Spleen (tissue), 11 donors: ENCODE measurements around the gene MPND. TPM values are rescaled to one million over a fixed set of nuclear protein-coding genes. Genes with fewer than 3 reads are reported as not detected.
A peak's percentile ranks its signal among the peaks of the same experiment; 100 is the strongest.

Experiments used
- DNase-seq: peaks from one replicate; pipeline ENCODE4 v3.0.0-alpha.2; 2020
- H3K27ac ChIP-seq, 8 donors: fragments of 200-600 bp; sonication (generic) in 7 of 8; 1 replicate in 4 of 8; 2 replicates in 4 of 8; pipeline versions ENCODE4 v1.5.0 to v1.8.0; 2016 to 2021; ENCODE audit warnings: inconsistent platforms in 4 of 8, mild to moderate bottlenecking in 4 of 8, moderate library complexity in 1 of 8
- H3K27me3 ChIP-seq, 7 donors: fragments of 200-600 bp; sonication (generic) in 6 of 7; replicated peaks in 1 of 7; 1 replicate in 4 of 7; 2 replicates in 3 of 7; pipeline versions ENCODE4 v1.5.0 to v1.8.0; 2016 to 2021; ENCODE audit warnings: inconsistent platforms in 3 of 7, mild to moderate bottlenecking in 1 of 7
- H3K36me3 ChIP-seq, 6 donors: fragments of 200-600 bp; sonication (generic) in 5 of 6; 1 replicate in 4 of 6; 2 replicates in 2 of 6; pipeline versions ENCODE4 v1.5.0 to v1.8.0; 2016 to 2021; ENCODE audit warnings: inconsistent platforms in 2 of 6
- H3K4me1 ChIP-seq, 6 donors: fragments of 200-600 bp; sonication (generic) in 5 of 6; 1 replicate in 3 of 6; 2 replicates in 3 of 6; pipeline versions ENCODE4 v1.5.0 to v1.8.0; 2016 to 2021; ENCODE audit warnings: inconsistent platforms in 3 of 6
- H3K4me3 ChIP-seq, 8 donors: fragments of 200-600 bp; sonication (generic) in 7 of 8; 1 replicate in 4 of 8; 2 replicates in 4 of 8; pipeline versions ENCODE4 v1.5.0 to v1.8.0; 2016 to 2021; ENCODE audit warnings: inconsistent platforms in 4 of 8, mild to moderate bottlenecking in 4 of 8, moderate library complexity in 2 of 8
- H3K9me3 ChIP-seq, 8 donors: fragments of 200-600 bp; sonication (generic) in 7 of 8; 1 replicate in 4 of 8; 2 replicates in 4 of 8; pipeline versions ENCODE4 v1.5.0 to v1.8.0; 2016 to 2021; ENCODE audit warnings: inconsistent platforms in 4 of 8
- POLR2A ChIP-seq, 3 donors: fragments of 450-650 bp; IDR thresholded peaks; one replicate each; pipeline ENCODE4 v1.5.1; 2017; ENCODE audit warnings: antibody characterized with exemption in 3 of 3, mild to moderate bottlenecking in 1 of 3
- POLR2AphosphoS5 ChIP-seq, 3 donors: sonication (generic); formaldehyde crosslinking; IDR thresholded peaks; one replicate each; pipeline ENCODE4 v1.5.1; 2017; ENCODE audit warnings: antibody characterized with exemption in 3 of 3
- WGBS, 5 donors: extraction: QIAGEN DNeasy Blood & Tissue Kit in 3 of 5; methylation state at CpG; one replicate each; pipeline versions ENCODE4 v1.1.5 to v1.1.7; 2013 to 2018; 5-methylcytosine and 5-hydroxymethylcytosine counted together
- intact Hi-C: fragments of 100-400 bp; cut with DNase I; formaldehyde crosslinking; loops from one replicate; pipeline ENCODE4 v1.15.0; 2023; ENCODE audit warnings: low total_unique reads
- polyA plus RNA-seq, 3 donors: library from polyadenylated mRNA; stranded (reverse); fragments of 200-250 nt; gene quantifications; one replicate each; pipeline ENCODE4 v1.2.1, GENCODE V29; 2013
- total RNA-seq, 7 donors: library from RNA; depleted of rRNA in 3 of 7; stranded (reverse); fragments of >200 nt in 3 of 7; fragmentation: NEBNext Ultra II Directional in 4 of 7; extraction: Animal tissue kit (Norgen Biotek cat#: 25700) in 4 of 7; gene quantifications; one replicate each; pipeline versions ENCODE4 v1.1.0 to v1.2.1, GENCODE V29; 2016 to 2021
- TF ChIP-seq, protein P1 (sequence below), 11 experiments: fragments of 200-600 bp in 7 of 11; fragments of 450-650 bp in 4 of 11; sonication (generic) in 4 of 11; IDR thresholded peaks in 8 of 11; conservative IDR thresholded peaks in 3 of 11; 1 replicate in 7 of 11; 2 replicates in 4 of 11; pipeline versions ENCODE4 v1.4.0 to v1.8.0; 2016 to 2021; ENCODE audit warnings: antibody characterized with exemption in 11 of 11, inconsistent platforms in 4 of 11, mild to moderate bottlenecking in 1 of 11
- donor health status: healthy with polysubstance abuse.
- donor health status: DM: no; HTN: no; CAD: no; lungs with moderate emphysema.
- donor health status: DM: no; HTN: no; CAD: no.
- donor health status: Bipolar disorder and iron deficiency.
- donor health status: healthy.
- donor health status: DM: no; HTN: no; CAD: no.
- donor health status: DM: yes; HTN: yes; CAD: no.

Gene MPND
- total and polyA plus RNA-seq, 10 donors = 6.4 to 24.2 (median 16.0) TPM

DNA sequence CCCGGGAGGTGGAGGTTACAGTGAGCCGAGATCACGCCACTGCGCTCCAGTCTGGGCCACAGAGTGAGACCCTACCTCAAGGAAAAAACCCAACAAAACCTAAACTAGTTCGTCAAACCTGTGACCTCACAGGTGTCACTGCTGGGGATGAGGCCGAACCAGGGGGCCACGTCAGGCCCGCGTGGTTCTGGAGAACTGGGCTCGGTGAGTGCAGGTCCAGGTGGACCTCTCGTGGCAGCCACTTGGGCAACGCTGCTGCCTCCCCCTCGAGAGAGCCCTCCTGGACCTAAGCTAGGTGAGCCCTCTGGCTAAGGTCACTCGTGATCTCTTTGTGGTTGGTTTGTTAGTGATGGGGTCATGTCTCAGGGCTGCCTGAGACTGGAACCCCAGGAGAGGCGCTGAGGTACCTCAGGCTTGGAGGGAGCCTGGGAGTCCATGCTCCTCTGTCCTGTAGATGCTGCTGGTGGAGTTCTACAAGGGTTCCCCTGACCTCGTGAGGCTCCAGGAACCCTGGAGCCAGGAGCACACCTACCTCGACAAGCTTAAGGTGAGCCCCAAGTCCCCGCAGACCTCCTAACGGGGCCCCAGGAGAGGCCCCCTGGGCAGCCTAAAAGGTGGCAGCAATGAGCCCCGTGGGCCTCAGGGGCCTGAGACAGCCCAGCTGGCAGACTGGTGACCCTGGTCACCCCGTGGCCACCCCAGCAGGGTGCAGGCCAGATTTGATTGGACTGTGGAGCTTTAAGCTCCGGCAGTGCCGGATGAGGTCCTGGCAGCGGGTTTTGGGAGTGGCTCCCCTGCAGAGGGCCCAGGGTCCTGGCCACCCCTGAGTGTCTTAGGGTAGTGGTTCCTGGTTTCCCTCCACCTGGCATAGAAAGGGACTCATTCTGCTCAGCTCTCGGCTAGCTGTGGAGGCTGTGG lies 15.6 kb downstream of the MPND start:
- no peak overlapping the region for H3K27ac ChIP-seq
- no peaks in the 10 kb centered on the region for H3K9me3 ChIP-seq
- 87 to 93% (median 90%) methylated on average over 15 to 25 of the region's 25 CpGs for WGBS, 5 donors
- H3K27me3 ChIP-seq = no peaks in the 10 kb centered on the region
- no peak for DNase-seq
- intact Hi-C loops = no loop called here
- H3K4me3 ChIP-seq = no peak overlapping the region
- H3K36me3 ChIP-seq = peaks cover 4 to 97% (median 62%) of the 10 kb centered on the region in 6 donors
- TF ChIP-seq POLR2AphosphoS5 (IDR thresholded peaks at IDR 0.05) = peak; percentile 28 to 57 (median 45)
- TF ChIP-seq POLR2A (IDR thresholded peaks at IDR 0.05) = no peak
- peaks cover 0 to 6% (median 0%) of the 10 kb centered on the region in 6 donors for H3K4me1 ChIP-seq

DNA sequence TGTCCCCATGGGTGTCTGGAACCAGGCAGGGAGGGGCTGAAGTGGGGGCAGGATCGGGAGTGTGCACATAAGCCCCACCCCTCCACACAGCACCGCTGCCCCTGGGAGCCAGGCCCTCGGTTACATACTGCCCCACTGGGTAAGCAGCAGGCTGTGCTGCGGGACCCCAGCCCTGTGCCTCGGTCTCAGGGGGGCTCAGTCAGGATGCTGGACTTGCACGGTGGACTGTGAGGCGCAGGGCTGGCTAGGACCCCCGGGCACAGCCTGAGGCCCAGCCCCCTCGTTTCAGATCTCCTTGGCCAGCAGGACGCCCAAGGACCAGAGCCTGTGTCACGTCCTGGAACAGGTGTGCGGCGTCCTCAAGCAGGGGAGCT lies 16.3 kb downstream of the MPND start:
- Histone ChIP-seq H3K27ac (no peak overlapping the region), H3K36me3 (peaks cover 4 to 98% (median 68%) of the 10 kb centered on the region in 6 donors), H3K4me3 (no peak overlapping the region), H3K4me1 (peaks cover 0 to 6% (median 0%) of the 10 kb centered on the region in 6 donors), H3K9me3 (no peaks in the 10 kb centered on the region), H3K27me3 (no peaks in the 10 kb centered on the region)
- TF ChIP-seq POLR2A (IDR thresholded peaks at IDR 0.05) = no peak
- TF ChIP-seq POLR2AphosphoS5 (IDR thresholded peaks at IDR 0.05) = peak in 2 of 3 donors; percentile 23 to 65
- DNase-seq = peak; percentile 64
- intact Hi-C loops = no loop called here
- WGBS, 5 donors = 86 to 89% (median 89%) methylated on average over 7 to 13 of the region's 13 CpGs

DNA sequence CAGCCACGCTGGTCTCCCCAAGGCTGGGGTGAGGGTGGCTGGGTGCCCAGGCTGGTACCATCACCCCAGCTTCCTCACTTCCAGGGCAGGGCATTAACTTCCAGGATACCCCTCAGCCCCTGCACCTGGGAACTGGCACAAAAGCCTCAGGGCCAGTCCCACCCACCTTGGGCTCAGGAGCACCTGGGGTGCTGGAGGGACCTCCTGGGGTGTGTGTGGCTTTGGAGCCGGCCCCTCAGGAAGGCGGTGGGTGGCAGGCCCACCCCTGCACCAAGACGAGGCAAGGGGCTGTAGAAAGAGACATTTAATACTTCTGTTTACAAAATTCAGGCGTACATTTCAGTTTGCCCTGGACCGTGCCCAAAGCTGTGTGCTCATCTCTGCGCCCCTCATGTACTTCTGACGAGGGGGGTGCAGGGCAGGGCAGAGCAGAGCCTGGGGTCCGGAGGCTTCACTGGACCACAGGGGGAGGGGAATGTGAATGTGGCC lies 16.8 kb downstream of the MPND start:
- Histone ChIP-seq H3K4me1 (peaks cover 0 to 6% (median 0%) of the 10 kb centered on the region in 6 donors), H3K9me3 (no peaks in the 10 kb centered on the region), H3K4me3 (no peak overlapping the region), H3K27me3 (no peaks in the 10 kb centered on the region), H3K27ac (peak overlapping the region in 1 of 8 donors; percentile 13), H3K36me3 (peaks cover 4 to 98% (median 70%) of the 10 kb centered on the region in 6 donors)
- DNase-seq = no peak
- 69 to 94% (median 86%) methylated on average over 6 to 9 of the region's 9 CpGs for WGBS, 5 donors
- intact Hi-C loops = no loop called here
- TF ChIP-seq, protein P1, sequence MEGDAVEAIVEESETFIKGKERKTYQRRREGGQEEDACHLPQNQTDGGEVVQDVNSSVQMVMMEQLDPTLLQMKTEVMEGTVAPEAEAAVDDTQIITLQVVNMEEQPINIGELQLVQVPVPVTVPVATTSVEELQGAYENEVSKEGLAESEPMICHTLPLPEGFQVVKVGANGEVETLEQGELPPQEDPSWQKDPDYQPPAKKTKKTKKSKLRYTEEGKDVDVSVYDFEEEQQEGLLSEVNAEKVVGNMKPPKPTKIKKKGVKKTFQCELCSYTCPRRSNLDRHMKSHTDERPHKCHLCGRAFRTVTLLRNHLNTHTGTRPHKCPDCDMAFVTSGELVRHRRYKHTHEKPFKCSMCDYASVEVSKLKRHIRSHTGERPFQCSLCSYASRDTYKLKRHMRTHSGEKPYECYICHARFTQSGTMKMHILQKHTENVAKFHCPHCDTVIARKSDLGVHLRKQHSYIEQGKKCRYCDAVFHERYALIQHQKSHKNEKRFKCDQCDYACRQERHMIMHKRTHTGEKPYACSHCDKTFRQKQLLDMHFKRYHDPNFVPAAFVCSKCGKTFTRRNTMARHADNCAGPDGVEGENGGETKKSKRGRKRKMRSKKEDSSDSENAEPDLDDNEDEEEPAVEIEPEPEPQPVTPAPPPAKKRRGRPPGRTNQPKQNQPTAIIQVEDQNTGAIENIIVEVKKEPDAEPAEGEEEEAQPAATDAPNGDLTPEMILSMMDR (IDR thresholded peaks at IDR 0.05 in 8 of 11, conservative IDR thresholded peaks at IDR 0.05 in 3 of 11) = no peak
- TF ChIP-seq POLR2A (IDR thresholded peaks at IDR 0.05) = no peak
- TF ChIP-seq POLR2AphosphoS5 (IDR thresholded peaks at IDR 0.05) = no peak

DNA sequence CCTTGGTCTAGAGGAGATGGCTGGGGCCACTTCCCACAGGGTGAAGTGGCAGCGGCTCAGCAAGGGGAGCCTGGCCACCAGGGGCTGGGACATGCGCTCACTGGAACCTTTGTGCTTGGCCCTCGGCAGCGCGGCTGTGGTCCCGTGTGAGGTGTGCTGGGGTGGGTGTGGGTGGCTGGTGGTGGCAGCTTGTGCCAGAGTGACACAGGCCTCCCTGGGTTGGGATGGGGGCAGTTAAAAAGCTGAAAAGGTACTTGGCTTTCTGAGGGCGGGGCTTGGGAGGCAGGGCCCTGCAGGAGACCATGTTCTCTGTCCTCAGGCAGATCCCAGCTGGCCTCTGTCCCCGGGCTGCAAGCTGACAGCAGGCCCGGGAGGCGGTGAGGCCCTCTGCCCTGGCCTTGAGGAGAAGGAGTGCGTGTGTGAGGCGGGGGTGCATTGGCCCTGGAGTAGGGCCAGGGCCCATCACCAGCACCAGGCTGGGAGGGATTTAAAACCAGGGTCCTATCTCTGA lies 17.3 kb downstream of the MPND start:
- Histone ChIP-seq H3K27ac (peak overlapping the region in 3 of 8 donors; percentile 8 to 13 (median 10)), H3K27me3 (no peaks in the 10 kb centered on the region), H3K9me3 (no peaks in the 10 kb centered on the region), H3K36me3 (peaks cover 4 to 100% (median 76%) of the 10 kb centered on the region in 6 donors), H3K4me3 (no peak overlapping the region), H3K4me1 (peaks cover 0 to 6% (median 0%) of the 10 kb centered on the region in 6 donors)
- TF ChIP-seq POLR2AphosphoS5 (IDR thresholded peaks at IDR 0.05) = peak in 1 of 3 donors; percentile 51
- TF ChIP-seq POLR2A (IDR thresholded peaks at IDR 0.05) = no peak
- TF ChIP-seq, protein P1 (IDR thresholded peaks at IDR 0.05 in 8 of 11, conservative IDR thresholded peaks at IDR 0.05 in 3 of 11) = no peak
- intact Hi-C loops = no loop called here
- WGBS, 5 donors = 77 to 89% (median 83%) methylated on average over 2 to 12 of the region's 12 CpGs
- DNase-seq = peak; percentile 74
